ENCODE data around the gene NOC3L. TPM values are rescaled to one million over a fixed set of nuclear protein-coding genes. Genes with fewer than 3 reads are reported as not detected.

The NOC3L gene
- total and polyA plus RNA-seq, 4 donors, result 3.6 to 14.7 (median 7.2) TPM

DNA sequence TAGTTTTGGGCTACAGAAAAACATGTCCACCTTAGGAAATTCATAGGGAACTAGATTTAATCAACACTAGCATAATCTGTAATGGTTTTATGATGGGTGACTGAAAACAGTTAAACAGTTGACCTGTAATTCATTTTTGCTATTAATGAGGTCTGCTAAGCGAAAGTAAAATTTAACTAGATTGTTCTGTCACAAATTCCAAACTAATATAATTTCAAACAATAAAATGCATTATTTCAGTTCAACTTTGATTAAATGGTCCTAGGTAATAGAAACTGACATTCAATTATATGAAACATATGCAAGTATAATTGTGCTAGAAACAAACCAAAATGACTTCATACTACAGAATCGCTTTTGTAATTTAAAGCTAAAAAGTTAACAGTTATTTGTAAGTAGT, 6.9 kb downstream of the NOC3L start:
- H3K27ac ChIP-seq (ENCODE audit: low read depth in 1 of 2, low read length in 2 of 2), result no peak overlapping the region
- H3K36me3 ChIP-seq (ENCODE audit: control insufficient read depth in 4 of 4, insufficient read depth in 3 of 4, low read depth in 1 of 4, low read length in 3 of 4), result peaks cover 2 to 45% (median 21%) of the 10 kb centered on the region in 4 donors
- peaks cover 0 to 1% (median 0%) of the 10 kb centered on the region in 4 donors for H3K4me1 ChIP-seq (ENCODE audit: control insufficient read depth in 4 of 4, insufficient read depth in 4 of 4, low read length in 3 of 4)
- TF ChIP-seq FOXA2 (IDR thresholded peaks at IDR 0.05), result no peak
- no peak for TF ChIP-seq HNF4A (conservative IDR thresholded peaks at IDR 0.05)
- TF ChIP-seq RXRA (IDR thresholded peaks at IDR 0.05), result no peak
- TF ChIP-seq HNF4G (IDR thresholded peaks at IDR 0.05), result no peak
- H3K9ac ChIP-seq (ENCODE audit: low read depth in 1 of 2, low read length in 2 of 2), result no peak overlapping the region
- no peak overlapping the region for H3K4me3 ChIP-seq (ENCODE audit: low read depth in 1 of 3, low read length in 3 of 3)
- H3K27me3 ChIP-seq (ENCODE audit: control insufficient read depth in 4 of 4, insufficient read depth in 4 of 4, low read length in 3 of 4), result no peaks in the 10 kb centered on the region
- no peaks in the 10 kb centered on the region for H3K9me3 ChIP-seq (ENCODE audit: control insufficient read depth in 4 of 4, low read length in 3 of 4)
- WGBS, result 97% methylated on average over 2 of the region's 2 CpGs
- DNase-seq (ENCODE audit: low spot score), result no peak

DNA sequence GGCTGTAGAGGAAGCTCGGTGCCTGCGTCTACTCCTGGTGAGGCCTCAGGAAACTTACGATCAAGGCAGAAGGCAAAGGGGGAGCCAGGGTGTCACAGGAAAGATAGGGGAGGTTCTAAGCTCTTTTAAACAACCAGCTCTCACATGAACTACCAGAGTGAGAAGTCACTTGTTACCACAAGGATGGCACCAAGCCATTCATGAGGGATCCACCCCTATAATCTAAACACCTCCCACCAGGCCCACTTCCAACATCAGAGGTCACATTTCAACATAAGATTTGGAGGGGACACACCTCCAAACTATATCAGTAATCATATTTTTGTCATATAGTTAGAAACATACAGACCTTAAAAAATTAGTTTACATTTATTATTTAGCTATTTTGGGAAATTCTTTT, 9.4 kb downstream of the NOC3L start:
- Histone ChIP-seq H3K4me1 (ENCODE audit: control insufficient read depth in 4 of 4, insufficient read depth in 4 of 4, low read length in 3 of 4) (no peaks in the 10 kb centered on the region), H3K27ac (ENCODE audit: low read depth in 1 of 2, low read length in 2 of 2) (no peak overlapping the region), H3K9me3 (ENCODE audit: control insufficient read depth in 4 of 4, low read length in 3 of 4) (no peaks in the 10 kb centered on the region), H3K9ac (ENCODE audit: low read depth in 1 of 2, low read length in 2 of 2) (no peak overlapping the region), H3K27me3 (ENCODE audit: control insufficient read depth in 4 of 4, insufficient read depth in 4 of 4, low read length in 3 of 4) (no peaks in the 10 kb centered on the region), H3K4me3 (ENCODE audit: low read depth in 1 of 3, low read length in 3 of 3) (no peak overlapping the region), H3K36me3 (ENCODE audit: control insufficient read depth in 4 of 4, insufficient read depth in 3 of 4, low read depth in 1 of 4, low read length in 3 of 4) (peaks cover 3 to 49% (median 28%) of the 10 kb centered on the region in 4 donors)
- WGBS, result 98% methylated on average over 3 of the region's 3 CpGs
- TF ChIP-seq JUND (IDR thresholded peaks at IDR 0.05) (no peak), HNF4G (IDR thresholded peaks at IDR 0.05) (no peak), RXRA (IDR thresholded peaks at IDR 0.05) (no peak), FOXA2 (IDR thresholded peaks at IDR 0.05) (no peak), TAF1 (conservative IDR thresholded peaks at IDR 0.05) (no peak), EGR1 (IDR thresholded peaks at IDR 0.05; ENCODE audit: low read depth in 2 of 2) (no peak), RAD21 (IDR thresholded peaks at IDR 0.05) (no peak), YY1 (IDR thresholded peaks at IDR 0.05) (no peak), FOXA1 (IDR thresholded peaks at IDR 0.05) (no peak), HNF4A (conservative IDR thresholded peaks at IDR 0.05) (no peak), SP1 (IDR thresholded peaks at IDR 0.05) (no peak)
- TF ChIP-seq, protein P1, sequence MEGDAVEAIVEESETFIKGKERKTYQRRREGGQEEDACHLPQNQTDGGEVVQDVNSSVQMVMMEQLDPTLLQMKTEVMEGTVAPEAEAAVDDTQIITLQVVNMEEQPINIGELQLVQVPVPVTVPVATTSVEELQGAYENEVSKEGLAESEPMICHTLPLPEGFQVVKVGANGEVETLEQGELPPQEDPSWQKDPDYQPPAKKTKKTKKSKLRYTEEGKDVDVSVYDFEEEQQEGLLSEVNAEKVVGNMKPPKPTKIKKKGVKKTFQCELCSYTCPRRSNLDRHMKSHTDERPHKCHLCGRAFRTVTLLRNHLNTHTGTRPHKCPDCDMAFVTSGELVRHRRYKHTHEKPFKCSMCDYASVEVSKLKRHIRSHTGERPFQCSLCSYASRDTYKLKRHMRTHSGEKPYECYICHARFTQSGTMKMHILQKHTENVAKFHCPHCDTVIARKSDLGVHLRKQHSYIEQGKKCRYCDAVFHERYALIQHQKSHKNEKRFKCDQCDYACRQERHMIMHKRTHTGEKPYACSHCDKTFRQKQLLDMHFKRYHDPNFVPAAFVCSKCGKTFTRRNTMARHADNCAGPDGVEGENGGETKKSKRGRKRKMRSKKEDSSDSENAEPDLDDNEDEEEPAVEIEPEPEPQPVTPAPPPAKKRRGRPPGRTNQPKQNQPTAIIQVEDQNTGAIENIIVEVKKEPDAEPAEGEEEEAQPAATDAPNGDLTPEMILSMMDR (IDR thresholded peaks at IDR 0.05; ENCODE audit: low read depth, low read length, missing input control), result no peak
- no peak for DNase-seq (ENCODE audit: low spot score)

DNA sequence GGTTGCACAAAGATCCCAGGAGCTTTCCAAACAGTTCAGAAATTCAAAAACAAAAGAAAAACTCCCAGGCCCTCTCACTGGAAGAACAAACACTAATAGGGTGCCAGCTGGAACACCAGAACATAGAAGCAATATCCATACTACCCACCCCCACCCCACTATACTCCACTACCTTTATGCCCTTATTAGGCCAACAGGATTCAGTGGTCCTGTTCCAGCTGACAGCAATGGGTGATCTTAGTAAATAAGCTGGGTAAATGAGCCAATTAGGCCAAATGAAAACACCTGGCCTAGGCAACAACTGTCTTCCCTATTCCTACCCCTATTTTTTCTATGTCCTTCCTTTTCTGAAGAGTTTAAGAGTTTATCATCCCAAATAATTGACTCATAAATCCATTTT, 11.7 kb downstream of the NOC3L start:
- DNase-seq (ENCODE audit: low spot score), result no peak
- Histone ChIP-seq H3K27ac (ENCODE audit: low read depth in 1 of 2, low read length in 2 of 2) (no peak overlapping the region), H3K4me3 (ENCODE audit: low read depth in 1 of 3, low read length in 3 of 3) (no peak overlapping the region), H3K4me1 (ENCODE audit: control insufficient read depth in 4 of 4, insufficient read depth in 4 of 4, low read length in 3 of 4) (no peaks in the 10 kb centered on the region), H3K9ac (ENCODE audit: low read depth in 1 of 2, low read length in 2 of 2) (no peak overlapping the region), H3K9me3 (ENCODE audit: control insufficient read depth in 4 of 4, low read length in 3 of 4) (no peaks in the 10 kb centered on the region), H3K36me3 (ENCODE audit: control insufficient read depth in 4 of 4, insufficient read depth in 3 of 4, low read depth in 1 of 4, low read length in 3 of 4) (peaks cover 3 to 35% (median 22%) of the 10 kb centered on the region in 4 donors), H3K27me3 (ENCODE audit: control insufficient read depth in 4 of 4, insufficient read depth in 4 of 4, low read length in 3 of 4) (no peaks in the 10 kb centered on the region)
- TF ChIP-seq, protein P2, sequence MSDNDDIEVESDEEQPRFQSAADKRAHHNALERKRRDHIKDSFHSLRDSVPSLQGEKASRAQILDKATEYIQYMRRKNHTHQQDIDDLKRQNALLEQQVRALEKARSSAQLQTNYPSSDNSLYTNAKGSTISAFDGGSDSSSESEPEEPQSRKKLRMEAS (IDR thresholded peaks at IDR 0.05), result no peak
- no peak for TF ChIP-seq SP1 (IDR thresholded peaks at IDR 0.05)
- TF ChIP-seq HNF4A (conservative IDR thresholded peaks at IDR 0.05), result no peak
- no peak for TF ChIP-seq EGR1 (IDR thresholded peaks at IDR 0.05; ENCODE audit: low read depth in 2 of 2)
- TF ChIP-seq, protein P3, sequence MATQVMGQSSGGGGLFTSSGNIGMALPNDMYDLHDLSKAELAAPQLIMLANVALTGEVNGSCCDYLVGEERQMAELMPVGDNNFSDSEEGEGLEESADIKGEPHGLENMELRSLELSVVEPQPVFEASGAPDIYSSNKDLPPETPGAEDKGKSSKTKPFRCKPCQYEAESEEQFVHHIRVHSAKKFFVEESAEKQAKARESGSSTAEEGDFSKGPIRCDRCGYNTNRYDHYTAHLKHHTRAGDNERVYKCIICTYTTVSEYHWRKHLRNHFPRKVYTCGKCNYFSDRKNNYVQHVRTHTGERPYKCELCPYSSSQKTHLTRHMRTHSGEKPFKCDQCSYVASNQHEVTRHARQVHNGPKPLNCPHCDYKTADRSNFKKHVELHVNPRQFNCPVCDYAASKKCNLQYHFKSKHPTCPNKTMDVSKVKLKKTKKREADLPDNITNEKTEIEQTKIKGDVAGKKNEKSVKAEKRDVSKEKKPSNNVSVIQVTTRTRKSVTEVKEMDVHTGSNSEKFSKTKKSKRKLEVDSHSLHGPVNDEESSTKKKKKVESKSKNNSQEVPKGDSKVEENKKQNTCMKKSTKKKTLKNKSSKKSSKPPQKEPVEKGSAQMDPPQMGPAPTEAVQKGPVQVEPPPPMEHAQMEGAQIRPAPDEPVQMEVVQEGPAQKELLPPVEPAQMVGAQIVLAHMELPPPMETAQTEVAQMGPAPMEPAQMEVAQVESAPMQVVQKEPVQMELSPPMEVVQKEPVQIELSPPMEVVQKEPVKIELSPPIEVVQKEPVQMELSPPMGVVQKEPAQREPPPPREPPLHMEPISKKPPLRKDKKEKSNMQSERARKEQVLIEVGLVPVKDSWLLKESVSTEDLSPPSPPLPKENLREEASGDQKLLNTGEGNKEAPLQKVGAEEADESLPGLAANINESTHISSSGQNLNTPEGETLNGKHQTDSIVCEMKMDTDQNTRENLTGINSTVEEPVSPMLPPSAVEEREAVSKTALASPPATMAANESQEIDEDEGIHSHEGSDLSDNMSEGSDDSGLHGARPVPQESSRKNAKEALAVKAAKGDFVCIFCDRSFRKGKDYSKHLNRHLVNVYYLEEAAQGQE (IDR thresholded peaks at IDR 0.05), result no peak
- no peak for TF ChIP-seq TAF1 (conservative IDR thresholded peaks at IDR 0.05)
- no peak for TF ChIP-seq GABPA (IDR thresholded peaks at IDR 0.05 in 1 of 2, conservative IDR thresholded peaks at IDR 0.05 in 1 of 2)
- TF ChIP-seq JUND (IDR thresholded peaks at IDR 0.05), result no peak
- TF ChIP-seq RXRA (IDR thresholded peaks at IDR 0.05), result no peak
- TF ChIP-seq, protein P4, sequence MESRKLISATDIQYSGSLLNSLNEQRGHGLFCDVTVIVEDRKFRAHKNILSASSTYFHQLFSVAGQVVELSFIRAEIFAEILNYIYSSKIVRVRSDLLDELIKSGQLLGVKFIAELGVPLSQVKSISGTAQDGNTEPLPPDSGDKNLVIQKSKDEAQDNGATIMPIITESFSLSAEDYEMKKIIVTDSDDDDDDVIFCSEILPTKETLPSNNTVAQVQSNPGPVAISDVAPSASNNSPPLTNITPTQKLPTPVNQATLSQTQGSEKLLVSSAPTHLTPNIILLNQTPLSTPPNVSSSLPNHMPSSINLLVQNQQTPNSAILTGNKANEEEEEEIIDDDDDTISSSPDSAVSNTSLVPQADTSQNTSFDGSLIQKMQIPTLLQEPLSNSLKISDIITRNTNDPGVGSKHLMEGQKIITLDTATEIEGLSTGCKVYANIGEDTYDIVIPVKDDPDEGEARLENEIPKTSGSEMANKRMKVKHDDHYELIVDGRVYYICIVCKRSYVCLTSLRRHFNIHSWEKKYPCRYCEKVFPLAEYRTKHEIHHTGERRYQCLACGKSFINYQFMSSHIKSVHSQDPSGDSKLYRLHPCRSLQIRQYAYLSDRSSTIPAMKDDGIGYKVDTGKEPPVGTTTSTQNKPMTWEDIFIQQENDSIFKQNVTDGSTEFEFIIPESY (IDR thresholded peaks at IDR 0.05), result no peak
- TF ChIP-seq NR2F2 (IDR thresholded peaks at IDR 0.05), result no peak
- TF ChIP-seq, protein P1 (IDR thresholded peaks at IDR 0.05; ENCODE audit: low read depth, low read length, missing input control), result no peak
- TF ChIP-seq FOXA2 (IDR thresholded peaks at IDR 0.05), result no peak
- TF ChIP-seq FOXA1 (IDR thresholded peaks at IDR 0.05), result no peak
- TF ChIP-seq YY1 (IDR thresholded peaks at IDR 0.05), result no peak

All from liver (tissue), 9 donors.